GM21423 (cell line): ENCODE measurements around the gene PMFBP1.

ENCODE experiments used
- ATAC-seq: cut with Tn5 transposase; IDR thresholded peaks from one replicate; pipeline ENCODE4 v1.9.1; 2021; ENCODE audit warnings: mild to moderate bottlenecking, moderate library complexity; ENCODE audit not compliant: unreplicated experiment

PMFBP1 gene

GRCh38 chr16:72131036-72131435, 40.9 kb downstream of the PMFBP1 start:
- no peak for ATAC-seq

- no peak for ATAC-seq
Observed at GRCh38 chr16:72129976-72130656, 41.8 kb downstream of the PMFBP1 start.

- ATAC-seq: no peak
Observed at GRCh38 chr16:72128701-72129100, 43.3 kb downstream of the PMFBP1 start.

GRCh38 chr16:72126429-72126765, 45.6 kb downstream of the PMFBP1 start:
- ATAC-seq: no peak

- ATAC-seq: no peak
Observed at GRCh38 chr16:72125635-72126428, 46.1 kb downstream of the PMFBP1 start.

GRCh38 chr16:72124761-72125634, 47.0 kb downstream of the PMFBP1 start:
- ATAC-seq: peak; percentile 52

- ATAC-seq: no peak
Observed at GRCh38 chr16:72124148-72124547, 47.8 kb downstream of the PMFBP1 start.

- no peak for ATAC-seq
Observed at GRCh38 chr16:72123426-72123825, 48.5 kb downstream of the PMFBP1 start.

GRCh38 chr16:72122916-72123315, 49.0 kb downstream of the PMFBP1 start:
- ATAC-seq: no peak

GRCh38 chr16:72122308-72122707, 49.6 kb downstream of the PMFBP1 start:
- no peak for ATAC-seq

- no peak for ATAC-seq
Observed at GRCh38 chr16:72120026-72120425, 51.9 kb downstream of the PMFBP1 start.

- no peak for ATAC-seq
Observed at GRCh38 chr16:72113616-72113945, 58.4 kb downstream of the PMFBP1 start.

GRCh38 chr16:72112906-72113615, 58.9 kb downstream of the PMFBP1 start:
- no peak for ATAC-seq

- no peak for ATAC-seq
Observed at GRCh38 chr16:72112452-72112792, 59.5 kb downstream of the PMFBP1 start.

GRCh38 chr16:72111657-72112451, 60.1 kb downstream of the PMFBP1 start:
- ATAC-seq: no peak

GRCh38 chr16:72110662-72111615, 61.0 kb downstream of the PMFBP1 start:
- no peak for ATAC-seq

- no peak for ATAC-seq
Observed at GRCh38 chr16:72109966-72110530, 61.9 kb downstream of the PMFBP1 start.

- no peak for ATAC-seq
Observed at GRCh38 chr16:72109300-72109699, 62.7 kb downstream of the PMFBP1 start.
